Mucosa of descending colon (tissue), 3 donors: ENCODE data around the gene GINS1. TPM values are rescaled to one million over a fixed set of nuclear protein-coding genes. Genes with fewer than 3 reads are reported as not detected.

Experiments used
- ATAC-seq: fragments of 200-7000 bp; cut with Tn5 transposase; one replicate; pipeline ENCODE4 v1.9.1; 2020; ENCODE audit warnings: mild to moderate bottlenecking, moderate library complexity
- DNase-seq, 3 donors: peaks; one replicate each; pipeline ENCODE4 v3.0.0-alpha.2; 2020
- H3K36me3 ChIP-seq: fragments of 200-600 bp; one replicate; pipeline ENCODE4 v1.8.0; 2021; ENCODE audit warnings: low read depth, mild to moderate bottlenecking
- H3K4me1 ChIP-seq: fragments of 200-600 bp; one replicate; pipeline ENCODE4 v1.8.0; 2021; ENCODE audit warnings: low read depth, mild to moderate bottlenecking
- H3K4me3 ChIP-seq: fragments of 200-600 bp; one replicate; pipeline ENCODE4 v1.8.0; 2021; ENCODE audit warnings: mild to moderate bottlenecking
- H3K9me3 ChIP-seq: fragments of 200-600 bp; one replicate; pipeline ENCODE4 v1.8.0; 2021; ENCODE audit warnings: mild to moderate bottlenecking
- CTCF ChIP-seq: fragments of 200-600 bp; IDR thresholded peaks from one replicate; pipeline ENCODE4 v1.8.0; 2022; ENCODE audit warnings: antibody characterized with exemption, mild to moderate bottlenecking
- intact Hi-C, 2 donors: fragments of 100-400 bp; cut with DNase I in 1 of 2; cut with micrococcal nuclease in 1 of 2; formaldehyde crosslinking; loops; one replicate each; pipeline versions ENCODE4 v1.11.0 to v1.11.1; 2022; cut with DNase I, micrococcal nuclease
- total RNA-seq, 3 donors: library from RNA; stranded (reverse); fragmentation: NEBNext Ultra II Directional in 2 of 3; extraction: Animal tissue kit (Norgen Biotek cat#: 25700) in 2 of 3; gene quantifications; one replicate each; pipeline versions ENCODE4 v1.2.1 to v1.2.4, GENCODE V29; 2021 to 2023
- donor health status: DM: no; HTN: no; CAD: no; lungs with moderate emphysema.
- donor health status: DM: no; HTN: no; CAD: no.
- donor health status: DM: no; HTN: yes; CAD: no.

Gene GINS1
- total RNA-seq, 3 donors from 2014 or later: 1.8 to 8.6 (median 1.9) TPM

GRCh38 chr20:25493137-25493536 lies 85.7 kb downstream of the GINS1 start:
- no peaks in the 10 kb centered on the region for H3K9me3 ChIP-seq
- no peaks in the 10 kb centered on the region for H3K36me3 ChIP-seq
- no peaks in the 10 kb centered on the region for H3K4me1 ChIP-seq
- intact Hi-C loops: no loop called here
- DNase-seq (no peak), ATAC-seq (no peak)
- TF ChIP-seq CTCF: no peak
- no peak overlapping the region for H3K4me3 ChIP-seq

GRCh38 chr20:25493748-25494505 lies 86.5 kb downstream of the GINS1 start:
- no peaks in the 10 kb centered on the region for H3K9me3 ChIP-seq
- no peak for TF ChIP-seq CTCF
- DNase-seq: no peak
- no peak for ATAC-seq
- no peaks in the 10 kb centered on the region for H3K4me1 ChIP-seq
- intact Hi-C loops: no loop called here
- H3K4me3 ChIP-seq: no peak overlapping the region
- H3K36me3 ChIP-seq: no peaks in the 10 kb centered on the region

- Histone ChIP-seq H3K4me3 (no peak overlapping the region), H3K4me1 (no peaks in the 10 kb centered on the region), H3K9me3 (no peaks in the 10 kb centered on the region), H3K36me3 (no peaks in the 10 kb centered on the region)
- intact Hi-C loops: no loop called here
- DNase-seq (no peak), ATAC-seq (peak; percentile 6)
- TF ChIP-seq CTCF: no peak
These were observed 87.2 kb downstream of the GINS1 start for GRCh38 chr20:25494506-25495188.

- DNase-seq: no peak
- intact Hi-C loops: no loop called here
- Histone ChIP-seq H3K4me1 (no peaks in the 10 kb centered on the region), H3K4me3 (no peak overlapping the region), H3K36me3 (no peaks in the 10 kb centered on the region), H3K9me3 (no peaks in the 10 kb centered on the region)
- no peak for ATAC-seq
- no peak for TF ChIP-seq CTCF
These were observed 87.8 kb downstream of the GINS1 start for GRCh38 chr20:25495189-25495824.

GRCh38 chr20:25496165-25496967 lies 88.9 kb downstream of the GINS1 start:
- TF ChIP-seq CTCF: no peak
- Histone ChIP-seq H3K9me3 (no peaks in the 10 kb centered on the region), H3K4me3 (no peak overlapping the region), H3K4me1 (no peaks in the 10 kb centered on the region), H3K36me3 (no peaks in the 10 kb centered on the region)
- DNase-seq: no peak
- ATAC-seq: no peak
- intact Hi-C loops: no loop called here
